ENCODE data around the gene PALS1.
"Not testable (repeated sequence)": the region's sequence is repeated elsewhere in the genome, so short reads cannot be mapped to it uniquely, and the experiment has no call there.

Gene PALS1

DNA sequence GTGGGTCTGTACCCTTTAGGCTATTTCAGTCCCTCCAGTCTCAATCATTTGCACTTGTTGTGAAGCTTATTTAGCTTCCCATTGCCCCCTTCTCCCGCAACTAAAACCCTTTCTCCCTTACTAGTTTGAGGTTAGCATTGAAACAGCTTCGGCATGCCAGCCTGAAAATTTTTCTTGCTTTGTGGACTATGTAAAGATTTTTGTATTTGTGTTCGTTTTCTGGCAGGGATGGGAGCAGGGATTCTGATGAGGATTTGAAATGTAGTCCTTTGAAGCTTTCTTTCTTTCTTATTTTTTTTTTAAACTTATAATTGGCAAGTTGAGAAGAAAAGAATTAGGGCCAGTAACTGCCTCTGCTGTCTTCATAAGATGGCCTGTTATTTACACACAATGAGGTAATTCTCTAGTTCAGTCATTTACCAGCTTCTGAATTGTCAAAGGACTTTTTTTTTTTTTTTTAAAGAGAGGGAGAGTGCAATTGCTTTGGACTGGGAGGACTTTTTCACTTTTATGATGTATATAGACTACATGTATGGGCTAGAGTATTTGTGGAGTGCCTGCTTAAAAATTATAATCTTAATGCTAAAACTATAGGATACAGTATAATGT is 29.0 kb downstream of the PALS1 start:
- Mint-ChIP-seq H3K27ac (no peak overlapping the region), H3K4me3 (no peak overlapping the region), H3K9me3 (no peaks in the 10 kb centered on the region), H3K36me3 (ENCODE audit: low read depth) (peaks cover 40% of the 10 kb centered on the region), H3K27me3 (no peaks in the 10 kb centered on the region), H3K4me1 (ENCODE audit: low read depth) (peaks cover 12% of the 10 kb centered on the region)
- no peak for DNase-seq

DNA sequence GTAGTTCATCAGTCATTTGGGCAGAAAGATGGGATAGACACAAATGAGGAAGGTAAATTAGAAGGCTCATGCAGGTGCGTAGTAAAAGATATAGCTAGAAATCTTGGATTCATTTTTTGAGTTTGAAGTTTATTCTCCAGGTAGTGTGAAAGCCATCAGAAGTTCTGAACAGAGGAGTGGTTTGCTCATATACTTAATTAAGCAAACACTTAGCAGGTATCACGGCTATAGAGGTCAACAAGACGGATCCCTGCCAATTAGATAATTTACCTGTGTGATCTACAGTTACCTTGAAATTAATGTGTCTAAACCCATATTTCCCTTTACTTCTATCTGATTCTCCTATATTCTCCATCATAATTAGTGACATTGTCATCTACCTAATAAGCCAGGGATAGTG is 29.7 kb downstream of the PALS1 start:
- Mint-ChIP-seq H3K4me3 (no peak overlapping the region), H3K27ac (no peak overlapping the region), H3K4me1 (ENCODE audit: low read depth) (peaks cover 12% of the 10 kb centered on the region), H3K9me3 (no peaks in the 10 kb centered on the region), H3K36me3 (ENCODE audit: low read depth) (peaks cover 41% of the 10 kb centered on the region), H3K27me3 (no peaks in the 10 kb centered on the region)
- no peak for DNase-seq

DNA sequence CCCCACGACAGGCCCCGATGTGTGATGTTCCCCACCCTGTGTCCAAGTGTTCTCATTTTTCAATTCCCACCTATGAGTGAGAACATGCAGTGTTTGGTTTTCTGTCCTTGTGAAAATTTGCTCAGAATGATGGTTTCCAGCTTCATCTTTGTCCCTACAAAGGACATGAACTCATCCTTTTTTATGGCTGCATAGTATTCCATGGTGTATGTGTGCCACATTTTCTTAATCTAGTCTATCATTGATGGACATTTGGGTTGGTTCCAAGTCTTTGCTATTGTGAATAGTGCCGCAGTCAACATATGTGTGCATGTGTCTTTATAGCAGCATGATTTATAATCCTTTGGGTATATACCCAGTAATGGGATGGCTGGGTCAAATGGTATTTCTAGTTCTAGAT is 32.0 kb downstream of the PALS1 start:
- peaks cover 41% of the 10 kb centered on the region for H3K36me3 Mint-ChIP-seq (ENCODE audit: low read depth)
- not testable (repeated sequence) for H3K4me1 Mint-ChIP-seq (ENCODE audit: low read depth); H3K27me3 Mint-ChIP-seq; H3K27ac Mint-ChIP-seq; H3K9me3 Mint-ChIP-seq; H3K4me3 Mint-ChIP-seq; DNase-seq

DNA sequence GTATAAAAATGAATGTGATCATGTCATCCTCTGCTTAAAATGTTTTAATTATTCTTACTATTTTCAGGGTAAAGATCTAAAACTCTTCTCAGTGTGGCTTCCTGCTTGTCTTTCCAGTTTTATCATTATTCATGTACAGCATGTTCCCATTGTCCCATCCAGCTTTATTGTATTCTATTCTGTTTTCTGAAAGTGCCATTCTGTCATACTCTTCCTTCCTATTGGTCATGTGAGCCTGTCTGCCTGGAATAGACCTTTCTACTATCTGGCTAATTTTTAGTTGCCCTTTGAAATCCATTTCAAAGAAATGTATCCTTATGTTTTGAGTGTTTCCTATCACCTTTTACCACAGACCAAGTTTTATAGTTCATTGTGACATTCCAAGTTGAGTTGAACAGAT is 34.9 kb downstream of the PALS1 start:
- no peaks in the 10 kb centered on the region for H3K27me3 Mint-ChIP-seq
- H3K27ac Mint-ChIP-seq = no peak overlapping the region
- no peaks in the 10 kb centered on the region for H3K9me3 Mint-ChIP-seq
- H3K4me1 Mint-ChIP-seq (ENCODE audit: low read depth) = peaks cover 5% of the 10 kb centered on the region
- DNase-seq = no peak
- H3K4me3 Mint-ChIP-seq = no peak overlapping the region
- H3K36me3 Mint-ChIP-seq (ENCODE audit: low read depth) = peaks cover 38% of the 10 kb centered on the region

DNA sequence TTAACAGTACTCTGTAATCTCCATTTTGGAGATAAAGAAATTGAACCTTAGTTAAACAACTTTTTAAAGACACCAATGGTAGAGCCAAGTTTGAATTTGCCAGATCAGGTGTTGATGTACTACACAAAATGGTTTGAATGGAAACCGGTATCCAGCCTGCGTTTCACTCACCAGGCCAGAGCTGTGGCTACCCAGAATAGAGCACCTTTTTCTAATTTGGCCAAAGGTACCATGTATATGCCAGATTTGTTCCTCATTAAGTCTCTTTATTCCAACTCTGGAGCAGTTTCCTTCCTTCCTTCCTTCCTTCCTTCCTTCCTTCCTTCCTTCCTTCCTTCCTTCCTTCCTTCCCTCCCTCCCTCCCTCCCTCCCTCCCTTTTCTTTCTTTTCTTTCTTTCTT is 39.3 kb downstream of the PALS1 start:
- no peak for DNase-seq
- Mint-ChIP-seq H3K4me1 (ENCODE audit: low read depth) (peaks cover 7% of the 10 kb centered on the region), H3K27me3 (no peaks in the 10 kb centered on the region), H3K36me3 (ENCODE audit: low read depth) (peaks cover 4% of the 10 kb centered on the region), H3K27ac (no peak overlapping the region), H3K4me3 (no peak overlapping the region), H3K9me3 (no peaks in the 10 kb centered on the region)

DNA sequence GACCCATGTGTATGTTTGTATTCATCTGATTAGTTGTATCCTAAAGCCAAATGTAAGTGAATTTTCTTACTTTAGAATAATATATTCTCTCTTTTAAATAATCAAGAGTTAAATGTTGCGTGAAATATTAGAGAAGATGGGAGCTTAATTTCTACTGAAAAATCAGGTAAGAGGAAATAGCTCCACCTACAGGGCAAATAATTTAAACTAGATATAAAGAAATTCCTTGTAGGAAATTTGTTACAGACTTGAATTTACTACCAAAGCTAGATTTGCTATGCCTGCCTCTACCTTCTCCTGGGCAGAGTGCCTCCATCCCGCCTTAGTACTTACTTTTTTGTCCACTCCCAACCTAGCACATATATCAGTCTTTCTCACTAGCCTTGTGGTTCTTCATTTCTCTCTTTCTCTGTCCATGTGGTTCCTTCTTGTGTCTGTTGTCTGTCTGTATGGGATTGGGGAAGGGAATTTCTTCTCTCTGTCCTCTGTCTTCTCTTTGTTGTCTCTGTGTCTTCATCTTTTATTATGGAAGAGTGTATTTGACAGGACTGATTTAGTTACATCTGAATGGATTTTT is 44.7 kb downstream of the PALS1 start:
- no peak overlapping the region for H3K4me3 Mint-ChIP-seq
- H3K27ac Mint-ChIP-seq = no peak overlapping the region
- peaks cover 2% of the 10 kb centered on the region for H3K4me1 Mint-ChIP-seq (ENCODE audit: low read depth)
- DNase-seq = no peak
- no peaks in the 10 kb centered on the region for H3K9me3 Mint-ChIP-seq
- H3K27me3 Mint-ChIP-seq = no peaks in the 10 kb centered on the region
- H3K36me3 Mint-ChIP-seq (ENCODE audit: low read depth) = peaks cover 3% of the 10 kb centered on the region
